COLO829 (cell line): Measurements from ENCODE around the gene BTBD9.

Experiments
- DNase-seq: peaks from one replicate; pipeline ENCODE4 v3.0.0; 2012; ENCODE audit warnings: low spot score

The BTBD9 gene

GRCh38 chr6:38341496-38341895 is 298.2 kb downstream of the BTBD9 start:
- no peak for DNase-seq

GRCh38 chr6:38339914-38340313 is 299.8 kb downstream of the BTBD9 start:
- DNase-seq = no peak

GRCh38 chr6:38337819-38338465 is 301.8 kb downstream of the BTBD9 start:
- no peak for DNase-seq

- no peak for DNase-seq
These were observed 302.8 kb downstream of the BTBD9 start for GRCh38 chr6:38336922-38337321.

GRCh38 chr6:38326837-38327236 is 312.9 kb downstream of the BTBD9 start:
- no peak for DNase-seq

GRCh38 chr6:38323216-38323615 is 316.5 kb downstream of the BTBD9 start:
- DNase-seq = no peak

GRCh38 chr6:38322138-38322537 is 317.6 kb downstream of the BTBD9 start:
- no peak for DNase-seq

- DNase-seq = no peak
These were observed 318.9 kb downstream of the BTBD9 start for GRCh38 chr6:38320843-38321242.

- no peak for DNase-seq
These were observed 319.4 kb downstream of the BTBD9 start for GRCh38 chr6:38320358-38320757.

- DNase-seq = no peak
These were observed 320.2 kb downstream of the BTBD9 start for GRCh38 chr6:38319256-38320212.

- DNase-seq = no peak
These were observed 323.4 kb downstream of the BTBD9 start for GRCh38 chr6:38316099-38316868.

- no peak for DNase-seq
These were observed 328.5 kb downstream of the BTBD9 start for GRCh38 chr6:38311201-38311600.

GRCh38 chr6:38310061-38310460 is 329.7 kb downstream of the BTBD9 start:
- DNase-seq = no peak

GRCh38 chr6:38307740-38308139 is 332.0 kb downstream of the BTBD9 start:
- peak; percentile 33 for DNase-seq

GRCh38 chr6:38306931-38307330 is 332.8 kb downstream of the BTBD9 start:
- no peak for DNase-seq

GRCh38 chr6:38305995-38306681 is 333.6 kb downstream of the BTBD9 start:
- no peak for DNase-seq

GRCh38 chr6:38302838-38303237 is 336.9 kb downstream of the BTBD9 start:
- DNase-seq = no peak

- DNase-seq = no peak
These were observed 337.6 kb downstream of the BTBD9 start for GRCh38 chr6:38302081-38302480.

GRCh38 chr6:38290133-38290799 is 349.5 kb downstream of the BTBD9 start:
- DNase-seq = no peak

GRCh38 chr6:38287487-38287886 is 352.2 kb downstream of the BTBD9 start:
- no peak for DNase-seq

- no peak for DNase-seq
These were observed 354.8 kb downstream of the BTBD9 start for GRCh38 chr6:38284802-38285394.
